Esophagus squamous epithelium (tissue), 4 donors: ENCODE data around the gene MRPL37.

Experiments
- CTCF ChIP-seq, 6 experiments: fragments of 450-650 bp in 4 of 6; fragments of 200-600 bp in 2 of 6; sonication (generic) in 2 of 6; IDR thresholded peaks; one replicate each; pipeline ENCODE4 v1.5.1; 2016 to 2019; ENCODE audit warnings: antibody characterized with exemption in 6 of 6, mild to moderate bottlenecking in 4 of 6, moderate library complexity in 4 of 6
- POLR2A ChIP-seq, 4 donors: fragments of 450-650 bp; IDR thresholded peaks; one replicate each; pipeline ENCODE4 v1.6.1; 2017; ENCODE audit warnings: antibody characterized with exemption in 4 of 4, mild to moderate bottlenecking in 4 of 4, moderate library complexity in 3 of 4

GRCh38 chr1:54163051-54163450 lies 36.9 kb upstream of the MRPL37 start:
- TF ChIP-seq CTCF (IDR thresholded peaks at IDR 0.05) (no peak), POLR2A (IDR thresholded peaks at IDR 0.05) (no peak)
